Measurements from ENCODE around the gene GPX3.

- TF ChIP-seq CTCF (IDR thresholded peaks at IDR 0.05; ENCODE audit: low read length) (no peak), EZH2phosphoT487 (IDR thresholded peaks at IDR 0.05; ENCODE audit: low read length) (no peak), EZH2 (optimal IDR thresholded peaks at IDR 0.05; ENCODE audit: low read depth, low read length) (no peak)
Measured at GRCh38 chr5:151026679-151027078, 6.3 kb downstream of the GPX3 start.
